Bone marrow (tissue), 2 donors: ENCODE results near the gene PCDHA5.
"Not testable (repeated sequence)": the region's sequence is repeated elsewhere in the genome, so short reads cannot be mapped to it uniquely, and the experiment has no call there.

Experiments
- DNase-seq, 2 donors: peaks; one replicate each; lab custom pipeline; 2025; lab: John Stamatoyannopoulos, UW

PCDHA5 gene

GRCh38 chr5:140823475-140823874 is 2.1 kb downstream of the PCDHA5 start:
- DNase-seq: no peak

GRCh38 chr5:140827704-140828361 is 6.4 kb downstream of the PCDHA5 start, which contains the start of gene PCDHA6:
Gene PCDHA6, plus strand, starts transcription at chr5:140827960. Its CDS starts 132 bp downstream, at chr5:140828092.
- DNase-seq: no peak

GRCh38 chr5:140828362-140828737 is 6.9 kb downstream of the PCDHA5 start:
- DNase-seq: no peak

- DNase-seq: not testable (repeated sequence)
Observed at GRCh38 chr5:140829511-140830501, 8.4 kb downstream of the PCDHA5 start.

GRCh38 chr5:140833993-140834392 is 12.6 kb downstream of the PCDHA5 start, which contains the start of gene PCDHA7:
Gene PCDHA7, plus strand, starts transcription at chr5:140834269. Its CDS starts 115 bp downstream, at chr5:140834384.
- DNase-seq: no peak

- not testable (repeated sequence) for DNase-seq
Observed at GRCh38 chr5:140834439-140835008, 13.1 kb downstream of the PCDHA5 start.

GRCh38 chr5:140835622-140836510 is 14.5 kb downstream of the PCDHA5 start:
- DNase-seq: no peak

- no peak for DNase-seq
Observed at GRCh38 chr5:140840978-140841962, 19.9 kb downstream of the PCDHA5 start, which contains the start of gene PCDHA8. Gene PCDHA8, plus strand, starts transcription at chr5:140841187. Its CDS starts 135 bp downstream, at chr5:140841322.

- no peak for DNase-seq
Observed at GRCh38 chr5:140842798-140843733, 21.7 kb downstream of the PCDHA5 start.

- not testable (repeated sequence) for DNase-seq
Observed at GRCh38 chr5:140848139-140849102, 27.0 kb downstream of the PCDHA5 start, which contains the start of gene PCDHA9. Gene PCDHA9, plus strand, starts transcription at chr5:140848382. Its CDS starts 114 bp downstream, at chr5:140848496.

- DNase-seq: not testable (repeated sequence)
Observed at GRCh38 chr5:140849831-140850634, 28.6 kb downstream of the PCDHA5 start.

- DNase-seq: no peak
Observed at GRCh38 chr5:140855772-140856674, 34.6 kb downstream of the PCDHA5 start, which contains the start of gene PCDHA10. Gene PCDHA10, plus strand, starts transcription at chr5:140855897. Its CDS starts 152 bp downstream, at chr5:140856049.

- no peak for DNase-seq
Observed at GRCh38 chr5:140857177-140857986, 36.0 kb downstream of the PCDHA5 start.

GRCh38 chr5:140857987-140858240 is 36.5 kb downstream of the PCDHA5 start:
- DNase-seq: no peak
